K562 (cell line): Measurements from ENCODE around the gene CABP4. TPM values are rescaled to one million over a fixed set of nuclear protein-coding genes. Genes with fewer than 3 reads are reported as not detected.

Source experiments
- ATAC-seq: fragments of 200-7000 bp; cut with Tn5 transposase; 3 replicates; pipeline ENCODE4 v1.9.1; 2020; ENCODE audit warnings: moderate library complexity
- BruUV-seq: library from RNA; stranded (reverse); fragments of 400-500 nt; replicated peaks from 2 replicates; lab custom pipeline; 2021; lab: Mats Ljungman, UMichigan
- CTCF ChIA-PET: fragments of 300-600 bp; formaldehyde crosslinking; extraction: SDS; loops from one replicate; lab custom pipeline; 2021; ENCODE audit warnings: low intra/inter-chr PET ratio; lab: Yijun Ruan, JAX
- POLR2A ChIA-PET: fragments of 300-600, 350-650 bp; sonication (Branson Sonifier 250); formaldehyde crosslinking; extraction: SDS; loops from one replicate; lab custom pipeline; 2021; ENCODE audit warnings: antibody characterized with exemption, inconsistent platforms; lab: Yijun Ruan, JAX
- DNase-seq, 4 experiments: peaks; one replicate each; pipeline versions ENCODE4 v3.0.0 to v3.0.0-alpha.2; 2011 to 2018; ENCODE audit warnings: low spot score in 3 of 4, mixed read lengths in 3 of 4; ENCODE audit errors: extremely low read depth in 1 of 4
- FAIRE-seq: peaks from 2 replicates; lab custom pipeline; 2011; peaks lifted over from hg19 to GRCh38; lab: Jason Lieb, UNC
- H2AFZ ChIP-seq: 2 replicates; pipeline ENCODE4 v1.6.0; 2011; ENCODE audit warnings: low read depth, low read length, control low read depth, inconsistent platforms
- H3K27ac ChIP-seq: fragments of 200-600 bp; 3 replicates; pipeline ENCODE4 v1.8.0; 2011; ENCODE audit warnings: low read depth, mild to moderate bottlenecking, control low read depth, inconsistent platforms, low read length, moderate library complexity, mixed read lengths; ENCODE audit errors: extremely low read depth
- H3K27me3 ChIP-seq, 2 experiments: fragments of 300-600 bp in 1 of 2; 2 replicates in 1 of 2; 3 replicates in 1 of 2; pipeline versions ENCODE4 v1.6.0 to v1.8.0; 2011; ENCODE audit warnings: inconsistent platforms in 2 of 2, low read length in 2 of 2, mild to moderate bottlenecking in 1 of 2, mixed read lengths in 1 of 2, moderate library complexity in 1 of 2; ENCODE audit not compliant: control insufficient read depth in 2 of 2, insufficient read depth in 2 of 2
- H3K36me3 ChIP-seq: fragments of 300-600 bp; 3 replicates; pipeline ENCODE4 v1.8.0; 2011; ENCODE audit warnings: mild to moderate bottlenecking, low read length, inconsistent platforms; ENCODE audit not compliant: control insufficient read depth, insufficient read depth
- H3K4me1 ChIP-seq, 2 experiments: fragments of 200-600 bp in 1 of 2; replicated peaks in 1 of 2; 2 replicates in 1 of 2; 3 replicates in 1 of 2; pipeline versions ENCODE4 v1.5.1 to v1.8.0; 2011; ENCODE audit warnings: inconsistent platforms in 2 of 2, low read length in 2 of 2, mild to moderate bottlenecking in 1 of 2, mixed read lengths in 1 of 2, moderate library complexity in 1 of 2; ENCODE audit not compliant: control insufficient read depth in 2 of 2, insufficient read depth in 2 of 2
- H3K4me2 ChIP-seq: 2 replicates; pipeline ENCODE4 v1.6.1; 2011; ENCODE audit warnings: low read length, control low read depth, inconsistent platforms, mixed read lengths; ENCODE audit not compliant: insufficient read depth
- H3K4me3 ChIP-seq: fragments of 200-600 bp; sonication (generic), shearing (Covaris generic); 2 replicates; pipeline ENCODE4 v1.5.1; 2016; ENCODE audit warnings: control low read depth, inconsistent platforms
- H3K79me2 ChIP-seq: fragments of 200-600 bp; 3 replicates; pipeline ENCODE4 v1.8.0; 2011; ENCODE audit warnings: low read length, inconsistent platforms; ENCODE audit not compliant: control insufficient read depth, insufficient read depth
- H3K9ac ChIP-seq, 2 experiments: 2 replicates each; pipeline versions ENCODE4 v1.6.0 to v1.6.1; 2011; ENCODE audit warnings: low read depth in 2 of 2, low read length in 2 of 2, control low read depth in 1 of 2, inconsistent platforms in 1 of 2, mild to moderate bottlenecking in 1 of 2, mixed read lengths in 1 of 2; ENCODE audit not compliant: insufficient read depth in 1 of 2
- H3K9me1 ChIP-seq: one replicate; pipeline ENCODE4 v1.6.0; 2011; ENCODE audit warnings: inconsistent platforms, mild to moderate bottlenecking, low read length, moderate library complexity; ENCODE audit not compliant: control insufficient read depth, insufficient read depth
- H3K9me3 ChIP-seq: replicated peaks from 2 replicates; pipeline ENCODE4 v1.5.1; 2011; ENCODE audit warnings: low read depth, low read length, inconsistent platforms; ENCODE audit not compliant: control insufficient read depth, insufficient read depth
- H4K20me1 ChIP-seq: replicated peaks from 2 replicates; pipeline ENCODE4 v1.6.1; 2011; ENCODE audit warnings: low read length, inconsistent platforms, mixed read lengths; ENCODE audit not compliant: control insufficient read depth, insufficient read depth
- WGBS: fragments of 100-300 bp; shearing (Covaris generic); methylation state at CpG from one replicate; pipeline ENCODE4 v1.1.6; 2016; ENCODE audit warnings: low coverage, mixed read lengths; ENCODE audit not compliant: insufficient coverage; ENCODE audit errors: missing lambda C conversion rate; 5-methylcytosine and 5-hydroxymethylcytosine counted together
- in situ Hi-C: fragments of 300-500 bp; cut with MboI; formaldehyde crosslinking; loops from 4 replicates; pipeline ENCODE4 v1.15.0; 2018; ENCODE audit warnings: inconsistent platforms, mixed read lengths
- intact Hi-C: fragments of 100-400 bp; cut with micrococcal nuclease; formaldehyde crosslinking; loops from 2 replicates; pipeline ENCODE4 v1.14.2; 2022
- polyA plus RNA-seq, 8 experiments: library from polyadenylated mRNA; depleted of rRNA in 4 of 8; stranded (reverse) in 5 of 8; unstranded in 3 of 8; fragments of >200 nt; fragmentation: Nextera tagmentation in 2 of 8; fragmentation: Illumina TruSeq in 1 of 8; extraction: Ambion mirVana in 2 of 8; extraction: Trizol in 1 of 8; gene quantifications; 2 replicates each; pipeline versions ENCODE4 v1.2.1 to v1.2.3, GENCODE V29; 2011 to 2014; ENCODE audit warnings: inconsistent platforms in 1 of 8, missing spikeins in 1 of 8
- total RNA-seq, 7 experiments: library from RNA; depleted of rRNA in 6 of 7; stranded (reverse); fragments of >200 nt in 6 of 7; fragmentation: Illumina TruSeq in 2 of 7; extraction: Trizol in 2 of 7; gene quantifications; 2 replicates each; pipeline versions ENCODE4 v1.2.1 to v1.2.3, GENCODE V29; 2011 to 2021; ENCODE audit warnings: low replicate concordance in 1 of 7
- TF ChIP-seq, protein P1 (sequence below): sonication (generic); formaldehyde crosslinking; IDR thresholded peaks from 2 replicates; pipeline ENCODE4 v1.8.0; 2022; ENCODE audit warnings: missing genetic modification reagents, mild to moderate bottlenecking, moderate library complexity, borderline replicate concordance
- TF ChIP-seq, protein P2 (sequence below): IDR thresholded peaks from 2 replicates; pipeline ENCODE4 v1.6.1; 2016; ENCODE audit warnings: missing genetic modification characterization, missing compliant biosample characterization

CABP4 gene
- total and polyA plus RNA-seq, 9 of the 15 experiments (the other 6 are each of a cell fraction or from before 2014, with no cell fraction given): 0.11 TPM; not detected in 8

DNA sequence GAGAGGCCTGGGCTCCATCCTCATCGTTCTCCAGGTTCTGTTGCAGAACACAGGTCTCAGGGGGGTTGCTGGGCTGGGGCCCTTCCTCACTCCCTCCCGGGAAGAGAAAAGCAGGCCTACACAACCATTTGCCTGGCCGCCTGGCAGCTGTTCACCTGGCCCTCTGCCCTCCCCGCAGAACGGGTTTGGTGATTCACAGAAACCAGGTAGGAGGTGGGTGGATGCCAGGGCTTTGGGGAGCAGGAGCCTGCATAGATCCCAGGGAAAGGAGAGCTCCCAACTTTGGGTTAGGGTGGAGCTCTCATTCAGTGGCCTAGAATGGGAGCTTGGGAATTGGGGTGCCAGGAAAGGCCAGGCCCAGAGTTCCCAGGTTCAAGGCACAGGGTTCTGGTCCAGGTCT is 12.9 kb downstream of the CABP4 start:
- Histone ChIP-seq H4K20me1 (no peaks in the 10 kb centered on the region), H2AFZ (no peak overlapping the region), H3K9me1 (no peaks in the 10 kb centered on the region), H3K4me3 (peak overlapping the region; percentile 76), H3K4me1 (peaks cover 19 to 51% of the 10 kb centered on the region in 2 experiments; a peak in 4 of 5 replicates), H3K4me2 (peak overlapping the region; percentile 83), H3K27ac (no peak overlapping the region; the same call in 2 of the 3 replicates), H3K79me2 (peaks cover 12% of the 10 kb centered on the region), H3K9ac (peak overlapping the region; percentile 73 to 90), H3K27me3 (no peaks in the 10 kb centered on the region), H3K9me3 (no peaks in the 10 kb centered on the region), H3K36me3 (no peaks in the 10 kb centered on the region)
- POLR2A ChIA-PET: interaction anchor here (0.5 to 1.7 kb wide), 4 partner anchors 10 to 77 kb away, joined by 3 to 4 read pairs (median 3); partner anchors contain the start of gene AIP
- BruUV-seq: TSS peak; percentile 26
- no peak for DNase-seq
- CTCF ChIA-PET: interaction anchor here (1.3 kb wide), 1 partner anchor 66 kb away, joined by 3 read pairs; no protein-coding TSS in a partner anchor
- intact Hi-C loops (loop anchor here (5.0 kb wide), 1 partner anchor 46 kb away; no protein-coding TSS in a partner anchor), in situ Hi-C loops (no loop called here)
- 62% methylated on average over 5 of the region's 5 CpGs for WGBS
- ATAC-seq: no peak
- TF ChIP-seq, protein P1, sequence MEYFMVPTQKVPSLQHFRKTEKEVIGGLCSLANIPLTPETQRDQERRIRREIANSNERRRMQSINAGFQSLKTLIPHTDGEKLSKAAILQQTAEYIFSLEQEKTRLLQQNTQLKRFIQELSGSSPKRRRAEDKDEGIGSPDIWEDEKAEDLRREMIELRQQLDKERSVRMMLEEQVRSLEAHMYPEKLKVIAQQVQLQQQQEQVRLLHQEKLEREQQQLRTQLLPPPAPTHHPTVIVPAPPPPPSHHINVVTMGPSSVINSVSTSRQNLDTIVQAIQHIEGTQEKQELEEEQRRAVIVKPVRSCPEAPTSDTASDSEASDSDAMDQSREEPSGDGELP (CRISPR knock-in tag): peak; percentile 36; the same call in 1 of the 2 replicates
- TF ChIP-seq, protein P2, sequence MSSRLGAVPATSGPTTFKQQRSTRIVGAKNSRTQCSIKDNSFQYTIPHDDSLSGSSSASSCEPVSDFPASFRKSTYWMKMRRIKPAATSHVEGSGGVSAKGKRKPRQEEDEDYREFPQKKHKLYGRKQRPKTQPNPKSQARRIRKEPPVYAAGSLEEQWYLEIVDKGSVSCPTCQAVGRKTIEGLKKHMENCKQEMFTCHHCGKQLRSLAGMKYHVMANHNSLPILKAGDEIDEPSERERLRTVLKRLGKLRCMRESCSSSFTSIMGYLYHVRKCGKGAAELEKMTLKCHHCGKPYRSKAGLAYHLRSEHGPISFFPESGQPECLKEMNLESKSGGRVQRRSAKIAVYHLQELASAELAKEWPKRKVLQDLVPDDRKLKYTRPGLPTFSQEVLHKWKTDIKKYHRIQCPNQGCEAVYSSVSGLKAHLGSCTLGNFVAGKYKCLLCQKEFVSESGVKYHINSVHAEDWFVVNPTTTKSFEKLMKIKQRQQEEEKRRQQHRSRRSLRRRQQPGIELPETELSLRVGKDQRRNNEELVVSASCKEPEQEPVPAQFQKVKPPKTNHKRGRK (tag): no peak
- no peak for FAIRE-seq
